Ishikawa (cell line): ENCODE measurements around the gene MARCHF3.

ENCODE experiments used
- CEBPB ChIP-seq: IDR thresholded peaks from 2 replicates; pipeline ENCODE4 v1.6.1; 2012
- CREB1 ChIP-seq: IDR thresholded peaks from 2 replicates; pipeline ENCODE4 v1.6.1; 2012; ENCODE audit warnings: low read depth
- EGR1 ChIP-seq: IDR thresholded peaks from 2 replicates; pipeline ENCODE4 v1.6.1; 2012
- EP300 ChIP-seq: IDR thresholded peaks from 2 replicates; pipeline ENCODE4 v1.6.1; 2012; ENCODE audit warnings: borderline replicate concordance
- NFIC ChIP-seq: IDR thresholded peaks from 2 replicates; pipeline ENCODE4 v1.6.1; 2012
- RAD21 ChIP-seq: IDR thresholded peaks from 2 replicates; pipeline ENCODE4 v1.6.1; 2012; ENCODE audit warnings: low read depth
- REST ChIP-seq: IDR thresholded peaks from 2 replicates; pipeline ENCODE4 v1.6.1; 2012; ENCODE audit warnings: low read depth, mild to moderate bottlenecking
- TCF12 ChIP-seq: IDR thresholded peaks from 2 replicates; pipeline ENCODE4 v1.6.1; 2012; ENCODE audit warnings: low read depth
- USF1 ChIP-seq: IDR thresholded peaks from 2 replicates; pipeline ENCODE4 v1.6.1; 2012
- YY1 ChIP-seq: IDR thresholded peaks from 2 replicates; pipeline ENCODE4 v1.6.1; 2012; ENCODE audit warnings: low read depth
- TF ChIP-seq, protein P1 (sequence below): IDR thresholded peaks from 2 replicates; pipeline ENCODE4 v1.6.1; 2012

GRCh38 chr5:127013407-127013806 lies 17.0 kb downstream of the MARCHF3 start:
- TF ChIP-seq YY1, result no peak
- TF ChIP-seq REST, result no peak
- TF ChIP-seq EP300, result no peak
- no peak for TF ChIP-seq CEBPB
- no peak for TF ChIP-seq CREB1
- TF ChIP-seq RAD21, result no peak
- no peak for TF ChIP-seq USF1
- TF ChIP-seq NFIC, result no peak
- no peak for TF ChIP-seq EGR1
- TF ChIP-seq, protein P1, sequence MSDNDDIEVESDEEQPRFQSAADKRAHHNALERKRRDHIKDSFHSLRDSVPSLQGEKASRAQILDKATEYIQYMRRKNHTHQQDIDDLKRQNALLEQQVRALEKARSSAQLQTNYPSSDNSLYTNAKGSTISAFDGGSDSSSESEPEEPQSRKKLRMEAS, result no peak
- no peak for TF ChIP-seq TCF12
